ENCODE results near the gene FBLN1. TPM values are rescaled to one million over a fixed set of nuclear protein-coding genes. Genes with fewer than 3 reads are reported as not detected.

Gene FBLN1
- total RNA-seq, 1 donor from 2014 or later: 307 TPM

- peaks cover 7% of the 10 kb centered on the region for H3K9me3 ChIP-seq
- intact Hi-C loops (cut with DNase I): no loop called here
- H3K27me3 ChIP-seq (ENCODE audit: low read depth): peaks cover 13% of the 10 kb centered on the region
- ATAC-seq (no peak), DNase-seq (no peak)
- no peaks in the 10 kb centered on the region for H3K4me1 ChIP-seq
- TF ChIP-seq CTCF (IDR thresholded peaks at IDR 0.05): no peak
- H3K36me3 ChIP-seq: no peaks in the 10 kb centered on the region
- H3K27ac ChIP-seq: no peak overlapping the region
- H3K4me3 ChIP-seq: no peak overlapping the region
These were observed 63.3 kb downstream of the FBLN1 start for GRCh38 chr22:45565973-45566372.

- ATAC-seq: no peak
- DNase-seq: no peak
These were observed 65.5 kb downstream of the FBLN1 start for GRCh38 chr22:45568213-45568612.

GRCh38 chr22:45571089-45571488 is 68.4 kb downstream of the FBLN1 start:
- Histone ChIP-seq H3K27me3 (ENCODE audit: low read depth) (peaks cover 9% of the 10 kb centered on the region), H3K4me3 (no peak overlapping the region), H3K27ac (no peak overlapping the region), H3K4me1 (no peaks in the 10 kb centered on the region), H3K36me3 (no peaks in the 10 kb centered on the region), H3K9me3 (peaks cover 8% of the 10 kb centered on the region)
- ATAC-seq (no peak), DNase-seq (no peak)
- intact Hi-C loops (cut with DNase I): no loop called here
- TF ChIP-seq CTCF (IDR thresholded peaks at IDR 0.05): no peak

More at GRCh38 chr22:45568213-45568612, 65.5 kb downstream of the FBLN1 start:
- no peak overlapping the region for H3K4me3 ChIP-seq
- peaks cover 8% of the 10 kb centered on the region for H3K9me3 ChIP-seq
- no peaks in the 10 kb centered on the region for H3K36me3 ChIP-seq
- H3K4me1 ChIP-seq: no peaks in the 10 kb centered on the region
- H3K27ac ChIP-seq: no peak overlapping the region
- intact Hi-C loops (cut with DNase I): no loop called here
- TF ChIP-seq CTCF (IDR thresholded peaks at IDR 0.05): no peak
- peaks cover 13% of the 10 kb centered on the region for H3K27me3 ChIP-seq (ENCODE audit: low read depth)

DNA sequence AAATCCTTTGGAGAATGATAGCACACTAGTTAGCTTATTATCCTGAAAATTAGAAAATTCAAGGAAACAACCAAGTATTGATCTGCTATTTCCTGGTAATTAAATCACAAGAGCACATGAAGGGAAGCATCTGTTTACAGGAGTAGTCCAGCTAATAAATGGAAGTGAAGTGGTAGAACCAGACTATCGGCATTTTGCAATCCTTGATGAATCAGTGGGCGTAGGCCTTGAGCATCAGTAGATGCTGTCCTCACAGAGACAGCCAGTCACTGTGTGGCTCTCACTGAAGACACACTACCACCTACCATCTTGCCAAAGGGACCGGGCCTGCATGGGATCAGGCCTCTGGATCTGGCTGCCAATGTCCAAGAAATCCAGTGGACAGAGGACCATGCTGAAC is 69.8 kb downstream of the FBLN1 start:
- no peak for TF ChIP-seq CTCF (IDR thresholded peaks at IDR 0.05)
- peaks cover 6% of the 10 kb centered on the region for H3K36me3 ChIP-seq
- H3K4me3 ChIP-seq: no peak overlapping the region
- ATAC-seq: no peak
- H3K27me3 ChIP-seq (ENCODE audit: low read depth): peaks cover 6% of the 10 kb centered on the region
- intact Hi-C loops (cut with DNase I): no loop called here
- peaks cover 8% of the 10 kb centered on the region for H3K9me3 ChIP-seq
- no peak overlapping the region for H3K27ac ChIP-seq
- no peak for DNase-seq
- no peaks in the 10 kb centered on the region for H3K4me1 ChIP-seq

- ATAC-seq (no peak), DNase-seq (no peak)
- H3K4me3 ChIP-seq: no peak overlapping the region
- no peak for TF ChIP-seq CTCF (IDR thresholded peaks at IDR 0.05)
- H3K27ac ChIP-seq: no peak overlapping the region
- H3K9me3 ChIP-seq: peaks cover 8% of the 10 kb centered on the region
- H3K4me1 ChIP-seq: peaks cover 9% of the 10 kb centered on the region
- intact Hi-C loops (cut with DNase I): no loop called here
- peaks cover 13% of the 10 kb centered on the region for H3K27me3 ChIP-seq (ENCODE audit: low read depth)
- peaks cover 10% of the 10 kb centered on the region for H3K36me3 ChIP-seq
These were observed 71.5 kb downstream of the FBLN1 start for GRCh38 chr22:45574069-45574703.
